ACC112 (cell line): ENCODE measurements around the gene RHEBL1.
A peak's percentile ranks its signal among the peaks of the same experiment; 100 is the strongest.

ENCODE experiments used
- H2AFZ ChIP-seq: fragments of 200-600 bp; sonication (generic); one replicate; pipeline ENCODE4 v1.6.0; 2017; ENCODE audit warnings: antibody characterized with exemption, low read length; ENCODE audit not compliant: unreplicated experiment
- H3K27ac ChIP-seq: fragments of 200-600 bp; sonication (generic); 2 replicates; pipeline ENCODE4 v1.5.1; 2014; ENCODE audit warnings: low read depth, mild to moderate bottlenecking, antibody characterized with exemption, low read length, moderate library complexity
- H3K27me3 ChIP-seq: fragments of 200-600 bp; sonication (generic); 2 replicates; pipeline ENCODE4 v1.6.1; 2014; ENCODE audit warnings: mild to moderate bottlenecking, antibody characterized with exemption, low read length, moderate library complexity, mixed read lengths; ENCODE audit not compliant: insufficient read depth
- H3K36me3 ChIP-seq: fragments of 200-600 bp; sonication (generic); 2 replicates; pipeline ENCODE4 v1.6.1; 2016; ENCODE audit warnings: mild to moderate bottlenecking, antibody characterized with exemption, low read length, moderate library complexity, mixed read lengths; ENCODE audit not compliant: insufficient read depth
- H3K4me1 ChIP-seq: fragments of 200-600 bp; sonication (generic); one replicate; pipeline ENCODE4 v1.6.1; 2016; ENCODE audit warnings: low read length, mixed read lengths; ENCODE audit not compliant: insufficient read depth, unreplicated experiment, control insufficient read depth
- H3K4me3 ChIP-seq: fragments of 200-600 bp; sonication (generic); 2 replicates; pipeline ENCODE4 v1.5.1; 2014; ENCODE audit warnings: mild to moderate bottlenecking, low read depth, low read length
- H3K79me2 ChIP-seq: fragments of 200-600 bp; sonication (generic); one replicate; pipeline ENCODE4 v1.6.0; 2016; ENCODE audit warnings: low read length; ENCODE audit not compliant: control insufficient read depth, unreplicated experiment, insufficient read depth

Gene RHEBL1

GRCh38 chr12:49089821-49090773 is 20.3 kb upstream of the RHEBL1 start:
- Histone ChIP-seq H2AFZ (peak overlapping the region; percentile 35), H3K4me3 (peak overlapping the region; percentile 77), H3K27me3 (peaks cover 54% of the 10 kb centered on the region), H3K79me2 (no peaks in the 10 kb centered on the region), H3K4me1 (peaks cover 26% of the 10 kb centered on the region), H3K36me3 (no peaks in the 10 kb centered on the region), H3K27ac (no peak overlapping the region)

GRCh38 chr12:49088932-49089330 is 19.2 kb upstream of the RHEBL1 start:
- peaks cover 42% of the 10 kb centered on the region for H3K27me3 ChIP-seq
- no peak overlapping the region for H3K4me3 ChIP-seq
- H3K79me2 ChIP-seq, result no peaks in the 10 kb centered on the region
- no peaks in the 10 kb centered on the region for H3K36me3 ChIP-seq
- H2AFZ ChIP-seq, result no peak overlapping the region
- no peak overlapping the region for H3K27ac ChIP-seq
- peaks cover 15% of the 10 kb centered on the region for H3K4me1 ChIP-seq

GRCh38 chr12:49088150-49088931 is 18.6 kb upstream of the RHEBL1 start:
- peaks cover 12% of the 10 kb centered on the region for H3K4me1 ChIP-seq
- peak overlapping the region; percentile 34; the same call in 1 of the 2 replicates for H3K4me3 ChIP-seq
- peak overlapping the region; percentile 34 for H2AFZ ChIP-seq
- peaks cover 36% of the 10 kb centered on the region for H3K27me3 ChIP-seq
- H3K27ac ChIP-seq, result no peak overlapping the region
- no peaks in the 10 kb centered on the region for H3K36me3 ChIP-seq
- no peaks in the 10 kb centered on the region for H3K79me2 ChIP-seq

- H3K79me2 ChIP-seq, result no peaks in the 10 kb centered on the region
- no peak overlapping the region for H3K27ac ChIP-seq
- no peaks in the 10 kb centered on the region for H3K36me3 ChIP-seq
- no peak overlapping the region for H2AFZ ChIP-seq
- H3K4me3 ChIP-seq, result no peak overlapping the region
- peaks cover 18% of the 10 kb centered on the region for H3K27me3 ChIP-seq
- H3K4me1 ChIP-seq, result peaks cover 4% of the 10 kb centered on the region
Observed at GRCh38 chr12:49086116-49086515, 16.3 kb upstream of the RHEBL1 start.

GRCh38 chr12:49084438-49084837 is 14.7 kb upstream of the RHEBL1 start:
- H3K4me1 ChIP-seq, result no peaks in the 10 kb centered on the region
- H2AFZ ChIP-seq, result no peak overlapping the region
- no peaks in the 10 kb centered on the region for H3K36me3 ChIP-seq
- no peak overlapping the region for H3K27ac ChIP-seq
- H3K27me3 ChIP-seq, result peaks cover 11% of the 10 kb centered on the region
- no peak overlapping the region for H3K4me3 ChIP-seq
- no peaks in the 10 kb centered on the region for H3K79me2 ChIP-seq

- Histone ChIP-seq H3K4me3 (no peak overlapping the region), H3K27ac (no peak overlapping the region), H3K27me3 (peaks cover 4% of the 10 kb centered on the region; the same call in 1 of the 2 replicates), H2AFZ (no peak overlapping the region), H3K36me3 (no peaks in the 10 kb centered on the region), H3K4me1 (no peaks in the 10 kb centered on the region), H3K79me2 (no peaks in the 10 kb centered on the region)
Observed at GRCh38 chr12:49079793-49080192, 10.0 kb upstream of the RHEBL1 start.

GRCh38 chr12:49070971-49071370 is 1.2 kb upstream of the RHEBL1 start:
- peaks cover 6% of the 10 kb centered on the region for H3K4me1 ChIP-seq
- no peak overlapping the region for H3K4me3 ChIP-seq
- no peaks in the 10 kb centered on the region for H3K79me2 ChIP-seq
- H3K27me3 ChIP-seq, result no peaks in the 10 kb centered on the region
- no peak overlapping the region for H3K27ac ChIP-seq
- no peaks in the 10 kb centered on the region; the same call in 1 of the 2 replicates for H3K36me3 ChIP-seq
- no peak overlapping the region for H2AFZ ChIP-seq

GRCh38 chr12:49068879-49069506 is 786 bp downstream of the RHEBL1 start:
- Histone ChIP-seq H3K36me3 (no peaks in the 10 kb centered on the region; the same call in 1 of the 2 replicates), H2AFZ (peak overlapping the region; percentile 98), H3K79me2 (no peaks in the 10 kb centered on the region), H3K4me1 (peaks cover 6% of the 10 kb centered on the region), H3K27ac (peak overlapping the region; percentile 70; the same call in 1 of the 2 replicates), H3K27me3 (no peaks in the 10 kb centered on the region), H3K4me3 (peak overlapping the region; percentile 99)

GRCh38 chr12:49066120-49066519 is 3.7 kb downstream of the RHEBL1 start:
- Histone ChIP-seq H3K27me3 (no peaks in the 10 kb centered on the region), H3K4me1 (peaks cover 14% of the 10 kb centered on the region), H2AFZ (no peak overlapping the region), H3K79me2 (peaks cover 2% of the 10 kb centered on the region), H3K36me3 (no peaks in the 10 kb centered on the region; the same call in 1 of the 2 replicates), H3K27ac (no peak overlapping the region), H3K4me3 (no peak overlapping the region)

- H3K27ac ChIP-seq, result no peak overlapping the region
- H3K79me2 ChIP-seq, result peaks cover 11% of the 10 kb centered on the region
- H2AFZ ChIP-seq, result no peak overlapping the region
- H3K4me1 ChIP-seq, result peaks cover 14% of the 10 kb centered on the region
- no peak overlapping the region for H3K4me3 ChIP-seq
- no peaks in the 10 kb centered on the region for H3K27me3 ChIP-seq
- H3K36me3 ChIP-seq, result no peaks in the 10 kb centered on the region; the same call in 1 of the 2 replicates
Observed at GRCh38 chr12:49064767-49065152, 5.0 kb downstream of the RHEBL1 start.
